Lower leg skin (tissue), 3 donors: Measurements from ENCODE around the gene BRD7.

Experiments used
- POLR2A ChIP-seq, 2 donors: fragments of 450-650 bp; IDR thresholded peaks; one replicate each; pipeline ENCODE4 v1.6.1; 2016 to 2017; ENCODE audit warnings: antibody characterized with exemption in 2 of 2, mild to moderate bottlenecking in 1 of 2, moderate library complexity in 1 of 2
- TF ChIP-seq, protein P1 (sequence below), 3 donors: fragments of 450-650 bp; IDR thresholded peaks; one replicate each; pipeline ENCODE4 v1.5.1; 2016; ENCODE audit warnings: antibody characterized with exemption in 3 of 3, mild to moderate bottlenecking in 3 of 3, moderate library complexity in 2 of 3

DNA sequence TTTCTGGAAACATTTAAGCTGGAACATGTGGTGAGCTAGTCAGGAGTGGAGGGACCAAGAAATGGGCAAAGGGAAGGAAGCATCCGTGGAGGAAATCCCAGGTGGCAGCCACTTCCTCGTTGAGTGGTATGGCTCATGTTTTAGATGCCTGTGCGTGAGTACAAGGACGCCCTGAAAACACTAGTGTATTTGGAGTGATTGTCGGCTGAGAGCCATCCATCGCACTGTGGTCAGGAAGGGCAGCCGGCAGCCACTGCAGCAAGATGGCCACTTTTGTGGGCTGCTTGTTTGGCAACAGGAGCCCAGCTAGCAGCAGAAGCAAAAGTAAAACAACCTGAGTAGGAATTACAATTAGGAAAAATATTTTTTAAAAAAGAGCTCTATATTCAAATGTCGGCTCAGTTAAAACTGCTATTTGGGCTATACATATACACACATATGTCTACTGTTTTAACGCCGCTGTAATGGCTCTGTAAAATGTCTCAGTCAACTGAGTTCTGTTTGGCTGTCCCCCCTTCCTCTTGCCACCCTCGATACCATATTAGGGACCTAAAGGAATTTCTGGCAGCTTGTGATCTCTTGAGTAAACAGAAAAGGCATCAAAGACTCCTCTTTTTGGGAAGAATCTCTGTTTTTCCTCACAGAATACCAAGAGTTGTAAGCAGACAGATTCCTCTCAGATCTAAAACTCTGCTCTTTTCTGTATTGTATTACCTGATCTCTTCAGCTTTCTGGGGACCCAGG lies 39.2 kb downstream of the BRD7 start:
- TF ChIP-seq POLR2A (IDR thresholded peaks at IDR 0.05), result no peak
- TF ChIP-seq, protein P1, sequence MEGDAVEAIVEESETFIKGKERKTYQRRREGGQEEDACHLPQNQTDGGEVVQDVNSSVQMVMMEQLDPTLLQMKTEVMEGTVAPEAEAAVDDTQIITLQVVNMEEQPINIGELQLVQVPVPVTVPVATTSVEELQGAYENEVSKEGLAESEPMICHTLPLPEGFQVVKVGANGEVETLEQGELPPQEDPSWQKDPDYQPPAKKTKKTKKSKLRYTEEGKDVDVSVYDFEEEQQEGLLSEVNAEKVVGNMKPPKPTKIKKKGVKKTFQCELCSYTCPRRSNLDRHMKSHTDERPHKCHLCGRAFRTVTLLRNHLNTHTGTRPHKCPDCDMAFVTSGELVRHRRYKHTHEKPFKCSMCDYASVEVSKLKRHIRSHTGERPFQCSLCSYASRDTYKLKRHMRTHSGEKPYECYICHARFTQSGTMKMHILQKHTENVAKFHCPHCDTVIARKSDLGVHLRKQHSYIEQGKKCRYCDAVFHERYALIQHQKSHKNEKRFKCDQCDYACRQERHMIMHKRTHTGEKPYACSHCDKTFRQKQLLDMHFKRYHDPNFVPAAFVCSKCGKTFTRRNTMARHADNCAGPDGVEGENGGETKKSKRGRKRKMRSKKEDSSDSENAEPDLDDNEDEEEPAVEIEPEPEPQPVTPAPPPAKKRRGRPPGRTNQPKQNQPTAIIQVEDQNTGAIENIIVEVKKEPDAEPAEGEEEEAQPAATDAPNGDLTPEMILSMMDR (IDR thresholded peaks at IDR 0.05), result no peak
